B cell (primary cell): Measurements from ENCODE around the gene POLL. TPM values are rescaled to one million over a fixed set of nuclear protein-coding genes. Genes with fewer than 3 reads are reported as not detected.

ENCODE experiments used
- ATAC-seq: fragments of 200-7000 bp; cut with Tn5 transposase; one replicate; pipeline ENCODE4 v1.10.0; 2021; ENCODE audit warnings: low read depth, mild to moderate bottlenecking, moderate number of reproducible peaks, moderate library complexity
- CTCF ChIA-PET: fragments of 350-600 bp; sonication (Branson Sonifier 250); formaldehyde crosslinking; loops from one replicate; lab custom pipeline; 2021; ENCODE audit warnings: antibody characterized with exemption, inconsistent platforms; lab: Charles Lee
- POLR2A ChIA-PET: fragments of 350-600 bp; sonication (Branson Sonifier 250); formaldehyde crosslinking; loops from one replicate; lab custom pipeline; 2021; ENCODE audit warnings: antibody characterized with exemption; lab: Charles Lee
- DNase-seq: peaks from one replicate; pipeline ENCODE4 v3.0.0; 2013
- H2AFZ ChIP-seq: 2 replicates; pipeline ENCODE4 v1.6.1; 2012; ENCODE audit warnings: mild to moderate bottlenecking, low read depth, low read length; ENCODE audit not compliant: insufficient read depth, poor library complexity, severe bottlenecking
- H3K27ac ChIP-seq, 2 donors: 1 replicate in 1 of 2; 2 replicates in 1 of 2; pipeline ENCODE4 v1.5.1; 2012 to 2013; ENCODE audit warnings: low read length in 2 of 2, mild to moderate bottlenecking in 2 of 2, moderate library complexity in 1 of 2
- H3K27me3 ChIP-seq, 4 experiments: fragments of 200-600 bp in 1 of 4; sonication (generic) in 1 of 4; replicated peaks in 1 of 4; 1 replicate in 2 of 4; 2 replicates in 2 of 4; pipeline versions ENCODE4 v1.6.1 to v1.7.0; 2013 to 2016; ENCODE audit warnings: low read length in 3 of 4, mild to moderate bottlenecking in 2 of 4, mixed read lengths in 1 of 4, moderate library complexity in 1 of 4; ENCODE audit not compliant: insufficient read depth in 4 of 4, control insufficient read depth in 3 of 4; ENCODE audit errors: control extremely low read depth in 1 of 4
- H3K36me3 ChIP-seq, 2 experiments: replicated peaks in 1 of 2; 1 replicate in 1 of 2; 2 replicates in 1 of 2; pipeline versions ENCODE4 v1.6.1 to v1.7.1; 2013; ENCODE audit warnings: low read length in 1 of 2; ENCODE audit not compliant: insufficient read depth in 2 of 2, control insufficient read depth in 1 of 2; ENCODE audit errors: control extremely low read depth in 1 of 2, extremely low read depth in 1 of 2
- H3K4me1 ChIP-seq, 2 donors: fragments of 200-600 bp in 1 of 2; sonication (generic) in 1 of 2; 1 replicate in 1 of 2; 2 replicates in 1 of 2; pipeline versions ENCODE4 v1.5.1 to v1.6.1; 2013 to 2017; ENCODE audit warnings: low read length in 2 of 2; ENCODE audit not compliant: control insufficient read depth in 2 of 2, insufficient read depth in 2 of 2
- H3K4me2 ChIP-seq: replicated peaks from 2 replicates; pipeline ENCODE3; 2012; ENCODE audit warnings: mild to moderate bottlenecking, low read depth, low read length; ENCODE audit not compliant: poor library complexity, severe bottlenecking
- H3K4me3 ChIP-seq, 5 experiments: fragments of 200-600 bp in 1 of 5; sonication (generic) in 1 of 5; 1 replicate in 3 of 5; 2 replicates in 2 of 5; pipeline versions ENCODE4 v1.5.1 to v1.7.0; 2011 to 2016; ENCODE audit warnings: low read length in 4 of 5, mild to moderate bottlenecking in 4 of 5, low read depth in 2 of 5, control low read depth in 1 of 5, moderate library complexity in 1 of 5; ENCODE audit not compliant: insufficient read depth in 1 of 5; ENCODE audit errors: control extremely low read depth in 1 of 5, extremely low read depth in 1 of 5
- H3K79me2 ChIP-seq: fragments of 200-600 bp; sonication (generic); one replicate; pipeline ENCODE4 v1.6.0; 2016; ENCODE audit warnings: low read length; ENCODE audit not compliant: control insufficient read depth, insufficient read depth
- H3K9ac ChIP-seq: fragments of 200-600 bp; sonication (generic); 2 replicates; pipeline ENCODE4 v1.6.1; 2017; ENCODE audit warnings: mild to moderate bottlenecking, low read length, moderate library complexity
- H3K9me3 ChIP-seq, 3 donors: one replicate each; pipeline versions ENCODE4 v1.6.1 to v1.7.1; 2013; ENCODE audit warnings: low read length in 2 of 3; ENCODE audit not compliant: control insufficient read depth in 2 of 3, insufficient read depth in 1 of 3; ENCODE audit errors: control extremely low read depth in 1 of 3
- H4K20me1 ChIP-seq: 2 replicates; pipeline ENCODE4 v1.6.0; 2012; ENCODE audit warnings: mild to moderate bottlenecking, low read length; ENCODE audit not compliant: insufficient read depth, control insufficient read depth, poor library complexity, severe bottlenecking
- H3K27ac Mint-ChIP-seq: one replicate; pipeline ENCODE4 v1.8.0; 2021; ENCODE audit warnings: mixed read lengths
- H3K27me3 Mint-ChIP-seq: one replicate; pipeline ENCODE4 v1.8.0; 2021; ENCODE audit warnings: mixed read lengths
- H3K4me1 Mint-ChIP-seq: one replicate; pipeline ENCODE4 v1.8.0; 2021; ENCODE audit warnings: mixed read lengths
- H3K4me3 Mint-ChIP-seq: one replicate; pipeline ENCODE4 v1.8.0; 2021; ENCODE audit warnings: mixed read lengths
- H3K9me3 Mint-ChIP-seq: one replicate; pipeline ENCODE4 v1.8.0; 2022; ENCODE audit warnings: mixed read lengths; ENCODE audit not compliant: insufficient read depth
- CTCF ChIP-seq: fragments of 200-600 bp; IDR thresholded peaks from one replicate; pipeline ENCODE4 v1.8.0; 2022; ENCODE audit warnings: antibody characterized with exemption, mild to moderate bottlenecking
- EZH2 ChIP-seq: IDR thresholded peaks from 2 replicates; pipeline ENCODE4 v1.6.1; 2012; ENCODE audit warnings: borderline replicate concordance, low read depth, mild to moderate bottlenecking, moderate library complexity, low read length; ENCODE audit not compliant: insufficient read depth, poor library complexity, severe bottlenecking
- WGBS: methylation state at CpG from one replicate; pipeline ENCODE4 v1.1.5; 2013; ENCODE audit warnings: missing lambda C conversion rate; ENCODE audit not compliant: insufficient coverage; 5-methylcytosine and 5-hydroxymethylcytosine counted together
- intact Hi-C: fragments of 100-400 bp; cut with micrococcal nuclease; formaldehyde crosslinking; loops from one replicate; pipeline ENCODE4 v1.10.0; 2022
- polyA plus RNA-seq: library from polyadenylated mRNA; depleted of rRNA; stranded (reverse); fragments of >200 nt; gene quantifications from 2 replicates; pipeline ENCODE4 v1.2.3, GENCODE V29; 2012
- total RNA-seq, 2 donors: library from RNA; stranded (reverse); fragments of 120-200 nt in 1 of 2; gene quantifications; 1 replicate in 1 of 2; 2 replicates in 1 of 2; pipeline versions ENCODE4 v1.2.3 to v1.2.4, GENCODE V29; 2013 to 2022

Gene POLL
- total and polyA plus RNA-seq, 2 donors (not counting 1 experiment from before 2014, with no cell fraction given): 46.0 to 46.7 TPM

DNA sequence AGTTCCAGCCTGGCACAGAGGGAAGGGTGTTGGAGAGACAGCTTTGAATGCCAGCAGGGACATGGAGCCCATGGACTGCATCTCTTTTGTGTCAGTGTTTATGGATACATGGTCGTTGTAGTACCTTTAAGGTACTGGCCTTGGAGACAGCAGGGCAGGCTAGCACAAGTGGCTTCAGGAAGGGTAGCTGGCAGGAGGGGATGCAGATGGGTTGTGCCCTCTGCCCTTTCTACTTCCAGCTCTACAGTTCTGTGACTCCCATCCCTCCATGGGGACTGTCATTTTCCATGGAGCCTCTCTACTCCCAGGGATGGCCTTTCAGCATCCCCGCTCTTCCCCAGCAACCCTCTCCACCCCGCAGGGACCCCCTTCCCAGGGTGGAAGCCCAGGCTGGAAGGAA is 25.1 kb downstream of the POLL start:
- H3K4me3 Mint-ChIP-seq: no peak overlapping the region
- ATAC-seq (no peak), DNase-seq (no peak)
- H3K27me3 Mint-ChIP-seq: peaks cover 43% of the 10 kb centered on the region
- WGBS: 25% methylated on average over 1 of the region's 3 CpGs
- Histone ChIP-seq H2AFZ (no peak overlapping the region), H3K9ac (no peak overlapping the region), H3K4me3 (no peak overlapping the region), H3K4me2 (no peak overlapping the region), H3K27me3 (peaks cover 0 to 32% (median 18%) of the 10 kb centered on the region in 4 experiments), H3K79me2 (no peaks in the 10 kb centered on the region), H3K27ac (no peak overlapping the region), H4K20me1 (no peaks in the 10 kb centered on the region), H3K4me1 (peaks cover 6 to 10% of the 10 kb centered on the region in 2 donors), H3K9me3 (no peaks in the 10 kb centered on the region), H3K36me3 (no peaks in the 10 kb centered on the region)
- no peaks in the 10 kb centered on the region for H3K9me3 Mint-ChIP-seq
- peaks cover 7% of the 10 kb centered on the region for H3K4me1 Mint-ChIP-seq
- intact Hi-C loops: no loop called here
- H3K27ac Mint-ChIP-seq: no peak overlapping the region
- ChIA-PET CTCF (no interaction called here), POLR2A (no interaction called here)
- TF ChIP-seq EZH2: no peak
- no peak for TF ChIP-seq CTCF

GRCh38 chr10:101562231-101562630 is 25.8 kb downstream of the POLL start:
- H3K4me2 ChIP-seq: no peak overlapping the region
- ChIA-PET POLR2A (no interaction called here), CTCF (interaction anchor here (1.7 kb wide), 1 partner anchor 9 kb away, joined by 7 read pairs; no protein-coding TSS in a partner anchor)
- Mint-ChIP-seq H3K4me1 (peaks cover 9% of the 10 kb centered on the region), H3K9me3 (no peaks in the 10 kb centered on the region), H3K27ac (no peak overlapping the region), H3K27me3 (peaks cover 36% of the 10 kb centered on the region), H3K4me3 (no peak overlapping the region)
- DNase-seq (no peak), ATAC-seq (no peak)
- intact Hi-C loops: no loop called here
- H3K9me3 ChIP-seq: no peaks in the 10 kb centered on the region
- H3K27me3 ChIP-seq: peaks cover 0 to 25% (median 13%) of the 10 kb centered on the region in 4 experiments
- H2AFZ ChIP-seq: no peak overlapping the region
- H3K36me3 ChIP-seq: no peaks in the 10 kb centered on the region
- no peak overlapping the region for H3K4me3 ChIP-seq
- H3K79me2 ChIP-seq: no peaks in the 10 kb centered on the region
- no peak overlapping the region for H3K9ac ChIP-seq
- peaks cover 6 to 10% of the 10 kb centered on the region in 2 donors for H3K4me1 ChIP-seq
- 99% methylated on average over 5 of the region's 5 CpGs for WGBS
- H4K20me1 ChIP-seq: no peaks in the 10 kb centered on the region
- TF ChIP-seq EZH2: no peak
- TF ChIP-seq CTCF: no peak
- no peak overlapping the region for H3K27ac ChIP-seq
